NOMO-1 treated with DMSO at 0.1 percent for 48 hours (cell line): Measurements from ENCODE around the gene CST8.
A peak's percentile ranks its signal among the peaks of the same experiment; 100 is the strongest.
"Not testable (repeated sequence)": the region's sequence is repeated elsewhere in the genome, so short reads cannot be mapped to it uniquely, and the experiment has no call there.

Experiments used
- DNase-seq: peaks from one replicate; lab custom pipeline; 2025; ENCODE audit not compliant: unreplicated experiment; lab: John Stamatoyannopoulos, UW

Gene CST8, protein sequence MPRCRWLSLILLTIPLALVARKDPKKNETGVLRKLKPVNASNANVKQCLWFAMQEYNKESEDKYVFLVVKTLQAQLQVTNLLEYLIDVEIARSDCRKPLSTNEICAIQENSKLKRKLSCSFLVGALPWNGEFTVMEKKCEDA

DNA sequence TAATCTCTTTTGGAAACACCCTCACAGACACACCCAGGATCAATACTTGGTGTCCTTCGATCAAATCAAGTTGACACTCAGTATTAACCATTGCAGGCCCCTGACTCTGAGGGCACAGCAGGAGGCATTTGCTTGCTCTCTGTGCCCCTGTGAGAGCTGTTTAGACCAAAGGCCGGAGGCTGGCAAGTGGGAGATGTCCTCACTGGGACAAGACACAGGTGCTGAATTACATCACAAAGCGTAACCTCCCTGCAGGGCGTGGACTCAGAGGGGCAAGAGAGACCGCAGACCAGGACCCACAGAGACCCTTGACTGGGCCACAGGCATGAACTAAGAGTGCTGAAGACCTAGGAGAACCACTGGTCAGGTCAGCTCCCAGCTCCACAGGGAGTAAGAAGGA is at the start of gene CST8:
TSS of gene CST8 (plus strand) at position 301 of the 400 bp plus-strand sequence. CDS start 551 bp downstream, outside the sequence.
- DNase-seq: no peak

DNA sequence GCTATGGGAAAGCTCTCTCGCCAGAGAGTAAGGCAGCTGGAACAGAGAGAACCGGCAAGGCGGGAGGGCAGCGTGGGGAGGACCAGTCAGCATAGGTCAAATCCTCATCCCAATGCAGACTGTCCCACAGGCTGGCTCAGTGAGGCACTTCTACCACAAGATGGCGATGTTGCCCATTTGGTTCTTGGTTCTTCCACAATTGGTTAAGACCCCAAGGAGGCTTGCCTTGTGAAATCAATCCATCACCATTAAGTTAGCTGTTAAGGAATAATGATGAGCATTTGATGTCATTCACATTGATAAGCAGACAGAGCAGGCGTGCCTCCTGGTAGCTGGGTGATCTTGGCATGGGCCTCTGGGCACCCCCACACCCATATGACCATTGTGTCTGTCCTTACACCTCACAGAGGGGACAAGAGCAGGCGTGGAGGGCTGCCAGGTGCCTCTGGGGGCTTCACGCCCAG is 49.0 kb upstream of the CST8 start:
- peak; percentile 40 for DNase-seq

DNA sequence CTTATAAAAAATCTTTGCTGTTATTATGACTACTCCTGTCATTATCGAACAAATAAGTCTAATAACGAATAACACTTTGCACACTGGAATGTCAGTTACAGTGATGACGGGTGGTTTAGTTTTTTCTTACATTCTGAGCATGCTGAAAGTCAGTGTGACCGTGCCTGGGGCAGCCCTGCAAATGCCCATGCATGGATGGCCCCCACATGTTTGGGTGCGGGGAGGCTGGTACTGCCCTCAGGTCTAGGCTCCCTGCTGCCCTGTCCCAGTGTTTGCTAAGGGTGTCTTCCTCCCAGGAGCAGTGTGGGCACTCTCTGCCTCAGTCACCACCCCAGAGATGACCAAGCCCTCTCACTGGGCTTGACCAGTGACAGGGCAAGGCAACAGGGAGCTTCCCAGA is 48.5 kb upstream of the CST8 start:
- DNase-seq: no peak

DNA sequence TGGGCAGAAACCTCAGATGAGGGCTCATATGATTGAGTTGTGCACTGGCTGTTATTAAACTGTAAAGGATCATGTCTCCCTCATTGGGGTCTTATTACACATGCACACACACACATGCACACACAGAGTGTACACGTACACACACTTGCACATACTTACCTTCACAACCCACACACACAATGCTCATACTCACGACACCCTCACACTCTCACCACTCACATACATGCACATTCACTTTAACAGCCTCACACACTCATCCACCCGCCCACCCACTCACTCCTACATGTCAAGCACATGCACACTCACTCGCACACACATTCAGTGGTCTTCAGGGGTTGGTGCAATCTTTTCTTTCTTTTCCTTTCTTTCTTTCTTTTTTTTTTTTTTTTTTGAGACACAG is 46.1 kb upstream of the CST8 start:
- no peak for DNase-seq

DNA sequence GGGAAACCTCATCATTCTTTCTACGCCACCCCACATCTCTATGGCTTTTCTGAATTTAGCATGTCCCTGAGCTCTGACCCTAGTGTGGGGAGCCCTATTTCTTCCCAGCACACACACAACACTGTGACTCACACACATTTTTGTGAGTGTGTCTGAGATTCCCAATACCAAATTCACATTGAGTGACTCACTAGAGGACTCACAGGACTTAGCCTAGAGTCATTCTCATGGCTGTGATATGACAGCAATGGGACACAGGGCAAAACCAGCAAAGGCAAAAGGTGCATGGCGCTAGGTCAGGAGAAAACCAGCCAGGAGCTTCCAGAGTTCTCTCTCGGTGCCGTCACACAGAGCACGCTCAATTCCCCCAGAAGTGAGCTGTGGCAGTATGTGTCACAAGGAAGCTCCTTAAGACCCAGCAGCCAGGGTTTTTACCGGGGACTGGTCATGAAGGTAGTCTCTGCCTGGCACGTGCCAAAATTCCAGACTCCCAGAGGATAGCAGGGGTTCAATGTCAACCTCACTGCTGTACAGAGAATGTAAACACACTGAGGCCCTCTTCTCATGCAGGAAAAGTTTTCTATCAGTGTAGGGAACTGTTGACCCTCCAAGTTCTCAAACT is 45.2 kb upstream of the CST8 start:
- no peak for DNase-seq

DNA sequence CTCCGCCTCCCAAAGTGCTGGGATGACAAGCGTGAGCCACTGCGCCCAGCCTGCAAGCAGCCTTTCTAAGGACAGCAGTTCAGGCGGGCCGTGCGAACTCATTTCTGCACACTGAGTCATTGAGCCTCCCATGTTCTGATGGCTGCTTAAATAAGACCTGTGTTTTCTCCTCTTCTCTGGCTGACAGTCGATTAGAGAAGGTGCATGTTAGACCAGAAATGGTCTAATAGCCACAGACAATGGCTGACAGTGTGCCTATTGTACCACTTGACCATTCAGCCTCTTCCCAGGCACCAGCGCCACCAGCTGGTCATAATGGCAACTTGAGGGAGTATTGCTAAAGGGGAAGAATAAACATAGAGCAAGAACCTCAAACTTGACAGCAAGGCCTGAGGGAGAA is 44.4 kb upstream of the CST8 start:
- DNase-seq: peak; percentile 30

DNA sequence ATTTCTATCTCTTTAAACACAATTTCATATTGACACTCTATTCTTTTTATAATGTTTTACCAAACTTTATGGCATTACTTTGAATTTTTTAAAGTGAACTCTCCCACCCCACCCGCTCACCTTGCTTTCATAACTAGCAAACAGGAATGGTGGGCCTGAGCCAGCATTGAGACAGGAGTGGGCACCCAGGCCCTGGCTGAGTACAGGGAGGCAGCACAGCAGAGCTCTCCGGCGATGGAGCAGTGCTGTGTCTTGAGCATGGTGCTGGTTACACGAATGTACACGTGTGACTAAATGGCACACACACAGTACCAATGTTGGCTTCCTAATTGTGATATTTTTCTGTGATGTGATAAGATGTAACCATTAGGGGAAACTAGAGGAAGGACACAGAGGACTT is 42.8 kb upstream of the CST8 start:
- DNase-seq: no peak

DNA sequence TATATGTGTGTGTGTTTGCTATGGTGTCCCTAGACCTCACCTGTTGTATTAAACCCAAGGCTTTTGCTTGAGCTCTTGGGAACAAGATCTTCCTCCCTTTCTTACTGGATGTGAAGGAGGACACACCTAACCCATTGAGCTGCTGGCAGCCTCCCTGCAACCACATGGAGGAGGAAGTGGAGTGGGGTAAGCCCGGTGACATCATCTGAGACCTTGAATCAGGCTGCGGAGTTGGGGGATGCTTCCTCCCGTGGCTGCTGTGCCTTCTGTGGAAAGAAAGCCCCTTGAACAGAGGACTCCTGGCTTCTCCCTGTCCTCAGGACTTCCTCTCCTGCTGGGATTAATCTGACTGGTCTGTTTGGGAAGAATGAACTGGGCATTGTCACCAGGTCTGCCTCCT is 41.5 kb upstream of the CST8 start:
- DNase-seq: peak; percentile 20

DNA sequence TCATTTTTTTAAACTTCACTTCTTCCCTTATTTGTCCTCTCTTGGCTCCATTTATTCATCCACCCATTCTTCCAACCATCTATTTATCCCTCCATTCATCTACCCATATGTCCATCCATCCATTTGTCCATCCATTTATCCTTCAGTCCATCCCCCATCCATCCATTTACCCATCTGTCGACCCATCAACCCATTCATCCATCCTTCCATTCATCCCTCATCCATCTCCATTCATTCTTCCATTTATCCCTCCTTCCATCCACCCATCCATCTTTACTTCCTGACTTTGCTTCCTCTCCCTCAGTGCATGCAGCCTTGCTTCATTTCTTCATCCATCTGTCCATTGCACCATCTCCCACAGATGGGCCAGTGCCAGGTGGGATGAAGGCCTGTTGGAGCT is 40.0 kb upstream of the CST8 start:
- DNase-seq: no peak

DNA sequence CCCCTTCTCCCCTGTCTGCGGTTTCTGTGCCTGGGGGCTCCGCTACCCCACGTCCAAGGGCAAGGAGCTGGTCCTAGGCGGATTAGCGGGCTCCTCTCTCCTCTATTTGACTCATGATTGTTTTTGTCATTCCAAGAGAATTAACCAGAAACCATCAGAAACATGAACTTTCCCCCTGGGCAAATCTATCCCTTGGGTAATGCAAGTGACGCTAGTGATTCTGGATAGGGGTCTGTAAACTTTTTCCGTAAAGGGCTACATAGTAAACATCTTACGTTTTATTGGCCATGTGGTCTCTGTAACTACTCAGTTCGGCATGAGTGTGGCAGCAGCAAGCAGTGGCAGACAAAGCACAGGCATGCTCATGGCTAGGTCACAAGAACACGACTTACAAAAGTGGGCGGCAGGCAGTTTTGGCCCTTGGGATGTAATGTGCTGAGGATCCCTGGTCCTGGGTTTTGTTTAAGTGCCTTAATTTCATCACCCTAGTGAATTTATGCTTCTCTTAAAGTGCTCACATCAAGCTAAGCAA is 38.9 kb upstream of the CST8 start:
- no peak for DNase-seq

DNA sequence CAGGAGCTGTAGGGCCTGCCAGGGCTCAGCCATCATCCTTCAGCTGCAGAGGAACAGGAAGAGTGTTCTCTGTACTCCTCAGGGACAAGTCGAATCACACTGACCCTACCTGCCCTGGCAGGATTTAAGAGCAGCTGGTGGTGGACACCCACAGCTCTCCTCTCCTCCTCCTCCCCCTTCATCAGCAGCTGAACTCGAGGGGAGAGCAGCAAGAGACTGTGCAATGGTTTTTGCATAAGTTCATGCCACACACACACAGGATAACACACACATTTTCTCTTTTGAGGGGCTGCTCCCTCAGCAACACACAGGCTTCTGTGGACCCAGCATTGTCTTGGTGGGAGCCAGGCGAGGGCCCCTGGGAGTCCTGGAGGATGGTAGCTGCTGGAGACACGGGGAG is 38.1 kb upstream of the CST8 start, which contains the start of gene CST11:
TSS of gene CST11 (minus strand) at position 101 of the 400 bp plus-strand sequence. CDS start at position 36, 65 bp downstream.
- DNase-seq: no peak

DNA sequence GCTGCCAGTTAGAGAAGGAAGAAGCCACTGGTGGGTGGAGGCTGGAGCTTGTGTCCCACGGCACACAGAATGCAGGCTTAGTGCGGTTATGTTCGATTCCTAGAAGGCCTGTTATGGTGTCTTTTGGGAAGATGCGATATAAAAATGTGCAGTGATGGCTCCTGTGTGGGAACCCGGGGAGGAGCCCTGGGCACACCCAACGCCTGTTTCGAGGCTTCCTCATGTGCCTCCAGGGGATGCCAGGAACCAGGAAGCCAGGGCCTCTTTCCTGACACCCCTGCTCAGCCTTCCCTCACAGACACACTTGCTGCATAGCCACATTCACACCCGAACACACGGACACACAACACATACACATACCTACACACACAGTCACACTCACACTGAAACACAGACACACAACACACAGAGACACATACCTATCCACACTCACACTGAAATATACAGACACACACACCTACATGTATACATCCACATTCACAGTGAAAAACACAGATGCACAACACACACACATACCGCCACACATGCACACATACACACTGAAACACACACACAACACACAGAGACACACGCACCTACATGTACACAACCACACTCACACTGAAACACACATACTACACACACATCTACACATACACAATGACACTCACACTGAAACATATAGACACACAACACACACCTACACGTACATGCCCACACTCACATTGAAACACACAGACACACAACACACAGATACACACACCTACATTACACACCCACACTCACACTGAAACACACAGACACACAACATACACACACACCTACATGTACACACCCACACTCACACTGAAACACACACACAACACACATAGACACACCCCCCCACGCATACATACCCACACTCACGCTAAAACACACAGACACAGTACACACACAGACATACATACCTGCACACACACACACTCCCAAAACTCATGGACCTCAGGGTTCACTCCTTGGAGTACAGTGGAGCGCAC is 37.1 kb upstream of the CST8 start:
- DNase-seq: no peak

DNA sequence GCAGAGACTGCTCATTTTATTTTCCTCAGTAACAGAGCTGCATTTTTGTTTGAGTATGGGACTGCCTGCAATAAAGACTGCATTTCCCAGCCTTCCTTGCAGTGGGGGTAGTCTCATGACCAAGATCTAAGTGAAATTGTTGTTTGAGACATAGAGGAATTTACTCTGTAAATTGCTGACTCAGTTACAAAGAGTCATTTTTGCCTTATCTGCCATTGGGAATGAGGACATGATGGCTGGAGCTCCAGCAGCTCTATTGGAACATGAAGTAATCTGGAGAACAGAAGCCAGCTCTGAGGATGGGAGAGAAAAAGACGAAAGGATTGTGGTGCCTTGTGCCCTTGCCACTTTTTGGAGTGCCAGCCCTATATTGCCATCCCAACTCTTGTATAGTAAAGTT is 36.1 kb upstream of the CST8 start:
- DNase-seq: no peak

DNA sequence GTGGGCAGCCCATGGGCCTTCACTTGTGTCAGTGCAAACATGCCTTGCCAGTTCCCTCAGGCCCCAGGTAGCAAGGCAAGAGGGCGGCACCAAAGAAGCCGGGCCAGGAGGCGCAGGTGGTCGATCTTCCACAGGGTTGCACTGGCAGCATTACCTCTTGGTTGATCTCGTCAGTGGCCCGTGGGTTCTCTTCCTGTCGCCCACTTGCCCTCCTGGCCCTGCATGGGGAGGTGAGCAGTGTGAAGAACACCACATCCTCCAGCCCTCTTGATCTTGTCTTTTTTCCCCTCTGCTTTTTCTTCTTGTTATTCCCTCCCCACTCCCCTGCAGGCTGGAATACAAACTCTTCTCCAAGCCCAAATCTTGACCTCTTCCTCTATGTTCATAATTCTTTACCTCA is 35.3 kb upstream of the CST8 start:
- no peak for DNase-seq

DNA sequence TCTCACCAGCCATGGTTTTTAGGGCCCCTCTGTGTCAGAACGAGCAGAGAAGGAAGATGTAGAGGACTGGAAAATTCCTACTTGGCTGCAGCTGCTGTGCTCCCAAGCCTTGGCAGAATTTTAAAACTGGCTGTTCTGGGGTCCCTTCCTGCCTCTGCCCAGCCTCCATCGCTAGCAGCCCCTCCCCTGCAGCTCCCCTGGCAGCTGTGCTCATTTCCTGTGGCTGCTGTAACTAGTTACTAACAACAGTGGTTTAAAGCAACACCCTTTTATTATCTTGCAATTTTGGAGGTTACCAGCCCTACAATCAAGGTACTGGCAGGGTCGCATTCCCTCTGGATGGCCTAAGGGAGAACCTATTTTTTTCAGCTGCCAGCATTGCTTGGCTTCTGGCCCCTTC is 34.5 kb upstream of the CST8 start:
- no peak for DNase-seq

DNA sequence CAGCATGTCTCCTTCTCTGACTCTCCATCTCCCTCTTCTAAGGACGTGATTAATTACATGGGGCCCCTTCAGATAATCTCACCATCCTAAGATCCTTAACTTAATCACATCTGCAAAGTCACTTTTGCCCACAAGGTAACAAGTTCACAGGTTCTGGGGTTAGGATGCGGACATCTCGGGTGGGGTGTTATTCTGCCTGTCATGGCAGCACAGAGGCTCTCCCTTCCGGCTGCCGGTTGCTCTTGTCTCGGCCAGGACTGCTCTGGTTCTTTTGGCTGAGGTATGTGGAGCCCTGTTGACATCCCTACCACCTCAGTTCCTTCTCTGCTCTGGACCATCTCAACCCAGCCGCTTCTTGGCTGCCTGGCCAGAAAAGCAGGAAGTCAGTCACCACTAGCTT is 34.0 kb upstream of the CST8 start:
- no peak for DNase-seq

DNA sequence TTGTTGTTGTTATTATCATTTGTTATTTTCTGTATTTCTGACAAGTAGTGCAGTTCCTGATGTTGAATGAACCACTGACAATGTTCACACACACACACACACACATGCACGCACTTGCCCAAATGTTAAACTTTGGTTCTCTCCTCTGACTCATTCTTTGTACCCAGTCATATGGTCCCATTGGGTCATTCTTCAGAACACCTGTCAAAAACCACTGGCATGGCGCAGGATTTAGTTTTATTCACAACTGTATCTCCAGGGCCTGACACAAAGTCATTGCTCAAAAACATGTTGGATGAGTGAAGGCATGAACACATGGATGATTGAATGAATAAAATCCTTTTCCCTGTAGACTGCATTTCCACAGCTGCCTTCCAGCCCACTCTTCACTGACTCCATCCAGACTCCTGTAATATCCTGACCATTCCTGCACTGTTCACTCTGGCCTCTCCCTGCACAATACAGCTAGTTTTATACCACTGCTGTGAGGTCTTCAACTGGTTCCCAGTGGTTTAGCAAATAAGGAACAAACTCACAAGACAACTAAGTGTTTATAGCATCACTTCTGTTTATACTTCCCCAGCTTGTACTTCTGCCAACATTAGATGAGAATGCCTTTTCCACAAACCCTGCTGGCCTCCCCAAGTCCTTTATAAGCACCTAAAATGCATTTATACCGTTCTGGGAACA is 31.3 kb upstream of the CST8 start:
- no peak for DNase-seq

DNA sequence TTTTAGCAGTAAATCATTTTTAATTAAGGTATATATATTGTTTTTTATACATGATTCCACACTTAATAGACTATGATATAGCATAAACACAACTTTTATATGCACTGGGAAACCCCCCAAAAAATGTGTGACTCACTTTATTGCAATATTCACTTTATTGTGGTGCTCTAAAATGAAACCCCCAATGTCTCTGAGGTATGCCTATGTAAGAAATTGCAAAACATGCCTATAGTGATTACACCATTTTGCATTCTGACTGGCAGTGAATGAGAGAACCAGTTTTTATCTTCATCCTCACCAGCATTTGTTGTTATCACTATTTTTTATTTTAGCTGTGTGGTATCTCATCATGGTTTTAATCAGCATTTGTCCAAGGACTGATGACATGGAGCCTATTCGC is 29.7 kb upstream of the CST8 start:
- no peak for DNase-seq

DNA sequence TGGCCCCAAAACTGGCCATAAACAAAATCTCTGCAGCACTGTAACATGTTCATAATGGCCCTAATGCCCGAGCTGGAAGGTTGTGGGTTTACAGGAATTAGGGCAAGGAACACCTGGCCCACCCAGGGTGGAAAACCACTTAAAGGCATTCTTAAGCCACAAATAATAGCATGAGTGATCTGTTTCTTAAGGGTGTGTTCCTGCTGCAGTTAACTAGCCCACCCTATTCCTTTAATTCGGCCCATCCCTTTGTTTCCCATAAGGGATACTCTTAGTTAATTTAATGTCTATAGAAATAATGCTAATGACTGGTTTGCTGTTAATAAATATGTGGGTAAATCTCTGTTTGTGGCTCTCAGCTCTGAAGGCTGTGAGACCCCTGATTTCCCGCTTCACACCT is 24.0 kb upstream of the CST8 start:
- DNase-seq: not testable (repeated sequence)

DNA sequence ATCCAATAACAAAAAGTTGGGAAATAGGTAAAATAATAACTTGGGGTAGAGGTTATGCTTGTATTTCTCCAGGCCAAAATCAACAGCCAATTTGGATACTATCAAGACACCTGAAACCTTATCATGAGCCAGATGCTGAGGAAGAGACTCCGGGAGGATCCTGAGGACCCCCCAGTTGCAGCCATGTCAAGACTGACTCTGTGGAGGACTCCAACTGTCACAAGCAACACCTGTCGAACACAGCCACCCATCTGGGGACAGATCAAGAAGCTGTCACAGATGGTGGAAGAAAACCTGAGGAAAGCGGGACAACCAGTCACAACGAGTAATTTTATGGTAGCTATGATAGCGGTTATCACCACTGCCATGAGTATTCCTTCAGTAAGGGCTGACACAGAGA is 18.6 kb upstream of the CST8 start:
- not testable (repeated sequence) for DNase-seq

DNA sequence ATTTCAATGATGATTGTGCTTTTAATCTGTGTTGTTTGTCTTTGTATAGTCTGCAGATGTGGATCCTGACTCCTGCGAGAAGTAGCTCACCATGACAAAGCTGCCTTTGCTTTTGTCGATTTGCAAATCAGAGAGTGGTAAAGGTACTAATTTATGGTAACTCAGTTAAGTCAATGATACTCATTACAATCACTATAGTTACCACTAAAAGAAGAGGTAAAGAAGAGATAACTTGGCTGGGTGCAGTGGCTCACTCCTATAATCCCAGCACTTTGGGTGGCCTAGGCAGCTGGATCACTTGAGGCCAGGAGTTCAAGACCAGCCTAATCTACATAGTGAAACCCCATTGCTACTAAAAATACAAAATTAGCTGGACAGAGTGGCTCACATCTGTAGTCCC is 17.6 kb upstream of the CST8 start:
- DNase-seq: not testable (repeated sequence)
